Measurements from ENCODE around the gene MCM10. TPM values are rescaled to one million over a fixed set of nuclear protein-coding genes. Genes with fewer than 3 reads are reported as not detected.
"Not testable (repeated sequence)": the region's sequence is repeated elsewhere in the genome, so short reads cannot be mapped to it uniquely, and the experiment has no call there.

The MCM10 gene
- total RNA-seq, 1 donor from 2014 or later, result 14.8 TPM

- H3K36me3 Mint-ChIP-seq, result no peaks in the 10 kb centered on the region
- no peaks in the 10 kb centered on the region for H3K27me3 Mint-ChIP-seq (ENCODE audit: low read depth)
- no peak for TF ChIP-seq CTCF (IDR thresholded peaks at IDR 0.05; ENCODE audit: unreplicated experiment)
- H3K9me3 Mint-ChIP-seq, result no peaks in the 10 kb centered on the region
- DNase-seq (ENCODE audit: low spot score in 2 of 2, unreplicated experiment in 2 of 2), result no peak
- no peak overlapping the region for H3K4me3 Mint-ChIP-seq
- peaks cover 3% of the 10 kb centered on the region for H3K4me1 Mint-ChIP-seq
- no peak overlapping the region for H3K27ac Mint-ChIP-seq
Observed at GRCh38 chr10:13227031-13227430, 65.7 kb downstream of the MCM10 start.

- DNase-seq (ENCODE audit: low spot score in 2 of 2, unreplicated experiment in 2 of 2), result no peak
- TF ChIP-seq CTCF (IDR thresholded peaks at IDR 0.05; ENCODE audit: unreplicated experiment), result no peak
- Mint-ChIP-seq H3K9me3 (no peaks in the 10 kb centered on the region), H3K4me3 (no peak overlapping the region), H3K27ac (no peak overlapping the region), H3K4me1 (peaks cover 5% of the 10 kb centered on the region), H3K36me3 (no peaks in the 10 kb centered on the region), H3K27me3 (ENCODE audit: low read depth) (no peaks in the 10 kb centered on the region)
Observed at GRCh38 chr10:13231190-13231589, 69.8 kb downstream of the MCM10 start.

GRCh38 chr10:13231808-13232207, 70.5 kb downstream of the MCM10 start:
- no peaks in the 10 kb centered on the region for H3K27me3 Mint-ChIP-seq (ENCODE audit: low read depth)
- no peak for DNase-seq (ENCODE audit: low spot score in 2 of 2, unreplicated experiment in 2 of 2)
- TF ChIP-seq CTCF (IDR thresholded peaks at IDR 0.05; ENCODE audit: unreplicated experiment), result no peak
- peaks cover 5% of the 10 kb centered on the region for H3K4me1 Mint-ChIP-seq
- no peaks in the 10 kb centered on the region for H3K9me3 Mint-ChIP-seq
- no peak overlapping the region for H3K4me3 Mint-ChIP-seq
- no peak overlapping the region for H3K27ac Mint-ChIP-seq
- H3K36me3 Mint-ChIP-seq, result no peaks in the 10 kb centered on the region

GRCh38 chr10:13233358-13233757, 72.0 kb downstream of the MCM10 start:
- TF ChIP-seq CTCF (IDR thresholded peaks at IDR 0.05; ENCODE audit: unreplicated experiment), result no peak
- Mint-ChIP-seq H3K4me1 (peaks cover 5% of the 10 kb centered on the region), H3K27me3 (ENCODE audit: low read depth) (no peaks in the 10 kb centered on the region), H3K4me3 (no peak overlapping the region), H3K9me3 (no peaks in the 10 kb centered on the region), H3K27ac (no peak overlapping the region), H3K36me3 (no peaks in the 10 kb centered on the region)
- no peak for DNase-seq (ENCODE audit: low spot score in 2 of 2, unreplicated experiment in 2 of 2)

GRCh38 chr10:13234172-13234571, 72.8 kb downstream of the MCM10 start, which contains the start of gene UCMA:
Gene UCMA (minus strand): TSS chr10:13234374. CDS start chr10:13234258, 116 bp downstream.
- Mint-ChIP-seq H3K4me1 (peaks cover 5% of the 10 kb centered on the region), H3K27me3 (ENCODE audit: low read depth) (no peaks in the 10 kb centered on the region), H3K4me3 (no peak within 1 kb of the TSS), H3K27ac (no peak within 1 kb of the TSS), H3K9me3 (no peaks in the 10 kb centered on the region), H3K36me3 (no peaks in the 10 kb centered on the region)
- no peak for TF ChIP-seq CTCF (IDR thresholded peaks at IDR 0.05; ENCODE audit: unreplicated experiment)
- no peak for DNase-seq (ENCODE audit: low spot score in 2 of 2, unreplicated experiment in 2 of 2)

- H3K4me1 Mint-ChIP-seq; H3K27me3 Mint-ChIP-seq (ENCODE audit: low read depth); H3K4me3 Mint-ChIP-seq; DNase-seq (ENCODE audit: low spot score in 2 of 2, unreplicated experiment in 2 of 2); H3K27ac Mint-ChIP-seq; H3K36me3 Mint-ChIP-seq; H3K9me3 Mint-ChIP-seq: not testable (repeated sequence)
Observed at GRCh38 chr10:13234736-13235135, 73.4 kb downstream of the MCM10 start.
